ENCODE data around the gene BCKDK.
A peak's percentile ranks its signal among the peaks of the same experiment; 100 is the strongest.

The BCKDK gene

GRCh38 chr16:31108035-31108793 lies at the start of gene BCKDK:
Gene BCKDK, plus strand, starts transcription at chr16:31108386. Its CDS starts 838 bp downstream, at chr16:31109224.
- DNase-seq: peak; percentile 41

GRCh38 chr16:31061126-31061812 lies 46.9 kb upstream of the BCKDK start:
- DNase-seq: no peak

- no peak for DNase-seq
Observed at GRCh38 chr16:31061813-31062440, 46.3 kb upstream of the BCKDK start.

- no peak for DNase-seq
Observed at GRCh38 chr16:31063495-31063842, 44.7 kb upstream of the BCKDK start.

- DNase-seq: no peak
Observed at GRCh38 chr16:31063843-31064611, 44.2 kb upstream of the BCKDK start.

GRCh38 chr16:31064882-31065461 lies 43.2 kb upstream of the BCKDK start:
- DNase-seq: no peak

GRCh38 chr16:31067342-31067741 lies 40.8 kb upstream of the BCKDK start:
- DNase-seq: no peak

GRCh38 chr16:31071861-31072260 lies 36.3 kb upstream of the BCKDK start:
- DNase-seq: no peak

- no peak for DNase-seq
Observed at GRCh38 chr16:31072540-31073141, 35.5 kb upstream of the BCKDK start.

- peak; percentile 83 for DNase-seq
Observed at GRCh38 chr16:31073142-31073969, 34.8 kb upstream of the BCKDK start.

GRCh38 chr16:31073970-31074813 lies 34.0 kb upstream of the BCKDK start, which contains the start of the genes ZNF646 and ZNF668:
Gene ZNF646, plus strand, starts transcription at chr16:31074422. Its CDS starts 1,903 bp downstream, at chr16:31076325.
Gene ZNF668, minus strand, starts transcription at chr16:31074240. Its CDS starts 9,781 bp downstream, at chr16:31064459.
- peak; percentile 98 for DNase-seq

- DNase-seq: no peak
Observed at GRCh38 chr16:31074814-31075183, 33.4 kb upstream of the BCKDK start.

GRCh38 chr16:31076319-31076718 lies 31.9 kb upstream of the BCKDK start:
- DNase-seq: no peak

GRCh38 chr16:31077024-31077423 lies 31.2 kb upstream of the BCKDK start:
- DNase-seq: no peak

- no peak for DNase-seq
Observed at GRCh38 chr16:31077592-31078396, 30.4 kb upstream of the BCKDK start.

GRCh38 chr16:31078597-31079341 lies 29.4 kb upstream of the BCKDK start:
- DNase-seq: no peak

- no peak for DNase-seq
Observed at GRCh38 chr16:31079342-31079944, 28.7 kb upstream of the BCKDK start.

GRCh38 chr16:31080035-31080629 lies 28.1 kb upstream of the BCKDK start:
- DNase-seq: no peak

All from NCI-H1105 (cell line).